Activated T-cell treated with anti-CD3 and anti-CD28 coated beads, Interleukin-2, amount 50 U/mL, for 1 hour (primary cell): Measurements from ENCODE around the gene SLC41A1.

ENCODE experiments used
- DNase-seq: peaks from one replicate; pipeline ENCODE4 v3.0.0-alpha.2; 2020

Gene SLC41A1

DNA sequence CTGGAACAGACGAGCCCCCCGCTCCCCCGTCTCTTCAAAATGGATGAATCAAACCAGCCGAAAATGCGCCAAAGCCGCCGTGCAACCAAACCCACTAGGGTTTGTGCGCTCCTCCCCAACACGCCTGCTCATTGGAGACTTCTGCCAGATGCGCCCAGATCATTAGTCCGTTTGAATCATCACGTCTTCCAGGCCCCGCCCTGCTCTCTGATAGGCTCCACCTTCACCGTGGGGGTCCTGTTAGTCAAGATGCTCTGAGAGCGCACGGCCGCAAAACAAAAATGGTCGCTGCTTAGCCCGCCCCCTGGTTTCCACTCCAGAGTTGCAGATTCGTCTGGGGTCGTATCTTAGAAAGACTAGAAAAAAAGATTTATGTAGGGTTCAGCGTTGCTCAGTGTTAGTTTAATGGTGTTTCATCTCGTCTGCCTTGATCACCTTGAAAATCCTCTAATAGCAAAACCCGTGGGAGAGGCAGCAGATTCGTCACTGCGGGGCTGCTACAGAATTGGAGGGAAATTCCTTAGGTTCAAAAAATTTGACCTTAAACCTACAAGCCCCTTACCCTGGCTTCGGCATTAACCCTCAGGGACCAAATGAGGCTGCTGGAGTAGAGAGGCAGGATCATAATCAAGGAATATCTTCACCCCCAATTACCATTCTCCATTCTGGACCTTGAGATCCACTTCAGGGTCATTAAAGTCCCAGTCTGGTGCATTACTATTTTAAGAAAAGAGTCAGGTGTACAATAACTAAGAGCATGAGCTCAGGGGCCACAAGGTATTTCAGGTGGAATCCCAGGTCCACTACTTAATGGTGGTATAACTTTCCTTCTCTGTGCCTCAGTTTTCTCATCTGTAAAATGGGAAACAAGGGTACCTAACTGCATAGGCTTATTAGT is 62.6 kb downstream of the SLC41A1 start, which contains the start of gene NUCKS1:
TSS of gene NUCKS1 (minus strand) at position 45 of the 898 bp plus-strand sequence. CDS start 209 bp downstream, outside the sequence.
- peak; percentile 93 for DNase-seq

DNA sequence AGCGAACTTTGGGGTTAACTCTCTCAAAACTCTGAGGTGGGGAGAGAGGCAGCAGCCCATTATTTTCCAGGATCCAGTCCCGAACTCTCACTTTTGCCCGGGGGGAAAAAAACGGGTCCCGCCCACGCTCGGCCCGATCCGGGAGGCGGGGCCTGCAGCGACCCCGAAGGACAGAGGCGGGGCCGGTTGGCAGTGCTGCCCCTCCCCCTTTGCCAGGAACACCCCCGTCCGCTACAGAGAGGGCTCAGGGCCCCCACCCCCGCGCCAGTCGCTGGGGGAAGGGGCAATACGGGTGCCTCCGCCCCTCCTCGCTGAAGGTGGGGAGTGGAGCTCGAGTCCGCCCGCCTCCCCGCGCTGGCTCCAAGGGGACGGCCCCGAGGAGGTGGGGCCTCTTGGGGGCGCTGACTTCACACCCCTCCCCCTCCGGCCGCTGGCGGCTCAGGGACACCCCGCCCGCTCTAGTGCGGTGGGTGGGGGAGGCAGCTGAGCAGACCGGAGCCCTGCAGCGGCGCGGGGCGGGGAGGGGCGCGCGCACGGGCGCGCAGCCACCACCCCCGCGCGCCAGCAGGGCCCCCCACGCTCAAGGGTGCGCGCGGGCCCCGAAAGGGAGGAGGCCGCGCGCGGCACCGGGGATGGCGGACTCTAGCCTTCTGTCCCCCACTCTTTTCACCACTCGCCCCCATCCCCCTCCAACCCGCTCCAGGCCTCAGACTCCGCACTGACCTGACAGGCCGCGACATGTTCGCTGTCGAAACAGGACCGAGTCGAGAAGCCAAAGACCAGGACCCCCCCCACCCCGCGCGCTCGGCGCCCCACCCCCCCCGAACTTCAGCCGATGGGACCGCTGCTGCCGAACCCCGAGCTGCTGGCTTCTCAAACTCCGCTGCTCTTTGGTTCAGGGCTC is 63.5 kb downstream of the SLC41A1 start:
- peak; percentile 96 for DNase-seq

DNA sequence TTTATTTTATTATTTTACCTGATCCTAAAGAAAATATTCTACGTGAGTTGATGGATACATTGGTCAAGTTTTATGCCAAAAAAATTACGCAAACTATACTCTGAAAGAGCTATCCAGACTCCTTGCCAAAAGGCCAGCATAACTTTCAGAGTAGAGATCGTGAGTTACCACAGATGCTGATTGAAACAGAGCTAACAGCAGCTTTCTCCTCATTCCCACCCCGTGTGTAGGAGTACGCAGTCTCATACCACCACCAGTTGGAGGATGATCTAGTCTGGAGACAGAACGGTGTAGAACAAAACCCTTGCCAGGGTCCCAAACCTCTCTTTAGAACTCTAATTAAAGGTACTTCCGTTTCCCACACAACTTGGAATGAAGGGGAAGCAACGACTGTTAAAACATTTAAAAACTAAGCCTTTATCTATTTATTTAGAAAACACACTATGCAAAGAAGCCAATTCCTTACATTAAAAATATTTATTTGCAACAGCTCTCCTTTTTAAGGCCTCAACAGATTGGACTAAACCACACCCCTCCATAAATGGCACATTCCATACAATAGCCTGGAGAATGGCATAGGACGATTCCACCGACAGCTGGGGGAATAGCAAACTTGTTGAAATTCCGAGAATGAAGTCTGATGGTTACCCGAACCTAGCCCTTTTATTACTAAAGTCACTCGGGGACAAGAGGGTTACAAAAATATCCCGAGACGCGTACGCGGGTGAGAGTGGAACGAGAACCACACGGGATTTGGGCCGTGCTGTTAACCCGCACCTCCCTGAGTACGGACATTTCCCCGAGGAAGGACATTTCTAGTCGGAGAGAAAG is 64.4 kb downstream of the SLC41A1 start:
- DNase-seq: no peak

DNA sequence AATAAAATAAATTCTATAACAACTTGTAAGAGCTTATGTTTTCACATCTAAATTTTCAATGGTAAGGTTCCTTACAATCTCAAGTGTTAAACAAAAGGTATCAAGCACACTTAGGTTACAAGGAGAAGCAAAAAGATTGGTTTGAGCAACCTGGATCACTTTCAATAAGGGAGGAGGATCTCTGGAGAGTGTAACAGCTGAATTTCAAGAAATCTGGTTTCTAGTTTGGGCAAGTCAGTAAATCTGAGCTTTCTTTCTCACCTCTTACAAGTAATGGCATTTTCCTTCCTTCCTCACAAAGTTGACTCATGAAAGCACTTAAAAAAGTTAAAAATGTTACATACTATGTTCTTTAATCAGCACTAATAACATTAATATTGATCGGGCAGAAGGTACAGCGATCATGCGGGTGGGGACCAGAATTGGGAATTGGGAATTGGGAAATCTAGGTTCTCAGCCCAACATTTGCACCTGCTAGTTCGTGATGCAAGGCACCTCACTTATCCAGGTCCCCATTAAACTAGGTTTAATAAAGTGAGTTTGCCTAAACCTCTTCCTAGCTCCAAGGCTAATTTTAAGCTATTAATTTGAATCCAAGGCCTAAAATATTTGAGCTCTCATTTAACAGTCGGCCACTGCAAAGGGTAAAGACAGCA is 66.1 kb downstream of the SLC41A1 start:
- no peak for DNase-seq

DNA sequence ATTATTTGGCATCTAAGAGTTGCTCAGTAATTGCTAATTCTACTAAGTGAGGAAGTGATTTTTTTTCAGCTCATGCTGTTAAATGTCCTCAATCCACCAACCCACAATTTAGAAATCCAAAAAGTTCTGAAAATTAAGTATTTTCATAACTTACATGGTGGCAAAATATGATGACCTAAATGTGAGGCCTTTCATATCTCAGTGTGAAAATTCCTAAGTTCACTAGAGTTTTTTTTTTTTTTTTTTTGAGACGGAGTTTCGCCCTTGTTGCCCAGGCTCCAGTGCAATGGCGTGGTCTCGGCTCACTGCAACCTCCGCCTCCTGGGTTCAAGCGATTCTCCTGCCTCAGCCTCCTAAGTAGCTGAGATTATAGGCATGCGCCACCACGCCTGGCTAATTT is 68.6 kb downstream of the SLC41A1 start:
- no peak for DNase-seq

DNA sequence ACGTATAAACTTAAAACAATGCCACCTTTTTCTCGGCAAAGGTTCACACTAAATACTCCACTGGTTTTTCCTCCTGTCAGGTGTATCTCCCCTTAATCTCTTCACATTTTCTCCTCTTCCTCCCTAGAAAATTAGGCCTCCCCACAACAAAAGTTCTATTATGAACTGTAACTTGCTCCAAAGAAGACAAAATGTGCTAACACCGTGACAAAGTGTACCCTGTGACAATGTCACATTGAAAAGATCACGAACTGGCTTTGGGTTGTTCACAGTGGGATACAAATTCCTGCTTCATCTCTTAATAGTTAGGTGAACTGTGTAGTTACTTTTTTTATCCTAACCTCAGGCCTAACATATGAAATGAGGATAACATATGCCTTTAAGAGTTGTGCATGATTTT is 69.0 kb downstream of the SLC41A1 start:
- DNase-seq: no peak

DNA sequence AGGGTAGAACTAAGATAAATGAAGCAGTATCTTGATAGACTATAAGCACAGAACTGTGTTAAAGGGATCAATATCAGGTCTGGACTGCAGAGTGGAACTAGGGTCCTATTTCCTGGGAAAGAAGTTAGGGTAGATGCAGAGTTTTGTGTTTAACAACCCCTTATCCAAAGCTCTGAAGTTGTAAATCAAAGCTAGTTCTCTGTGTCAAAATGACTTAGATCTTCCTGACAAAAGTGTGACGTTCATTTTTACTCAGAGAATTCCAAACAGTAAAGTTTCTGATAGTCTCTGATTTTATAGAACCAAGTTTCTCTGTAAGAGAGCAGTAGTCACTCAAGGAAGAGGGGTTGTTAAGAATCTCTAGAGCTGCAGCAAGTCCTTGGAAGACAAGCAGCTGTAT is 71.3 kb downstream of the SLC41A1 start:
- DNase-seq: no peak

DNA sequence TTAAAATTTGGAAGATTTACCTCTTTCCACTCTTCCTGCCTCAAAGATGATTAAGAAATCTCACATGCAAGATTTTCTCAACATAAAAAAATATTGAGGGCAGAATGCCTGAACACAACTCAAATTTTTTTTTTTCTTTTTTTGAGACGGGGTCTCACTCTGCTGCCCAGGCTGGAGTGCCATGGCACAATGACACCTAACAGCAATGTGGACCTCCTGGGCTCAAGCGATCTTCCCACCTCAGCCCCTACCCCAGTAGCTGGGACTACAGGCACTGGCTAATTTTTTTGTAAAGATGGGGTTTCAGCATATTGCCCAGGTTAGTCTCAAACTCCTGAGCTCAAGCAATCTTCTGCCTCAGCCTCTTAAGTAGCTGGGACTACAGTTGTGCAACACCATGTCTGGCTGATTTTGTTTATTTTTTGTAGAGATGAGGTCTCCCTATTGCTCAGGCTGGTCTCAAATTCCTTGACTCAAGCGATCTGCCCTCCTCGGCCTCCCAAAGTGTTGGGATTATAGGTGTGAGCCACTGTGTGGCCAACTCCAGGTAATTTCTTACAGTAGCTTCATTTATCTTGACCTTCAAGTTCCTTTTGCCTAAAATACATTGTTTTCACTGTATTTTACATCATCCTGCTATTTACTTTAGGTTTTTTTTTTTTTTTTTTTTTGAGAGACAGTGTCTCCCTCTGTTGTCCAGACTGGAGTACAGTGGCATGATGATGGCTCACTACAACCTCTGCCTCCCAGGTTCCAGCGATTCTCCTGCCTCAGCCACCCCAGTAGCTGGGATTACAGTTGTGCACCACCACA is 73.4 kb downstream of the SLC41A1 start:
- DNase-seq: no peak
